Stimulated activated naive CD4-positive, alpha-beta T cell (primary cell): Measurements from ENCODE around the gene COL5A1.
A peak's percentile ranks its signal among the peaks of the same experiment; 100 is the strongest.

ENCODE experiments used
- DNase-seq, 6 experiments: peaks; one replicate each; lab custom pipeline; 2025; lab: John Stamatoyannopoulos, UW

The COL5A1 gene

DNA sequence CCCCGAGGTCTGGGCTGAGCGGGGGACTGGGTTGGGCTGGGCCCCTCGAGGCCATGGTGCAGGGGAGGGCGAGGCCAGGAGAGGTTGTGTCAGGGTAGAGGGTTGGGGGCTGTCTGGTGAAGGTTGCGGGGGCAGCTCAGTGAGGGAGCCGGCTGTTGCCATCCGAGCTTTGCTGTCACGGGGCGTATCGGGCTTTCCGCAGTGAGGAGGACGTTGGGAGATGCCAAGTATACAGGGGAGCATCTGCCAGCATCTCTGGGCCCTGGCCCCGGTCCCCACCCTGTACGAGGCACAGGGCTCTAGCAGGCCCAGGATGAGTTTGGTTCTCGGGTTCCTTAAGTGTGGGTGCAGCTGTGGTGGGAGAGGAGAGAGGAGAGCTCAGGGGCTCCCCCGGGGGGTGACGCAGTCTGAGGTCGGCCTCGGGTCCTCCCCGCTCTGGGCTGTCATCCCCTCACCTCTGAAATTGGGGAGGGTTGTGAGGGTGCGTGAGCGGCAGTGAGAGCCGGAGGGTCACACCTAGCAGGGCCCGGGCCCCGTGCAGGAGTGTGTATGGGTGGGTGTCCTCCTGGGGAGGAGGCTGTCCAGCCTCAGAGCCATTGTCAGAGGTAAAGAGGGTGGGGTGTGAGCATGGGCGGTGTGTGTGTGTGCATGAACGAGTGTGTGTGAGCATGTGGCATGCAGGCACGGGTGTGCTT is 87.3 kb downstream of the COL5A1 start:
- DNase-seq: no peak

DNA sequence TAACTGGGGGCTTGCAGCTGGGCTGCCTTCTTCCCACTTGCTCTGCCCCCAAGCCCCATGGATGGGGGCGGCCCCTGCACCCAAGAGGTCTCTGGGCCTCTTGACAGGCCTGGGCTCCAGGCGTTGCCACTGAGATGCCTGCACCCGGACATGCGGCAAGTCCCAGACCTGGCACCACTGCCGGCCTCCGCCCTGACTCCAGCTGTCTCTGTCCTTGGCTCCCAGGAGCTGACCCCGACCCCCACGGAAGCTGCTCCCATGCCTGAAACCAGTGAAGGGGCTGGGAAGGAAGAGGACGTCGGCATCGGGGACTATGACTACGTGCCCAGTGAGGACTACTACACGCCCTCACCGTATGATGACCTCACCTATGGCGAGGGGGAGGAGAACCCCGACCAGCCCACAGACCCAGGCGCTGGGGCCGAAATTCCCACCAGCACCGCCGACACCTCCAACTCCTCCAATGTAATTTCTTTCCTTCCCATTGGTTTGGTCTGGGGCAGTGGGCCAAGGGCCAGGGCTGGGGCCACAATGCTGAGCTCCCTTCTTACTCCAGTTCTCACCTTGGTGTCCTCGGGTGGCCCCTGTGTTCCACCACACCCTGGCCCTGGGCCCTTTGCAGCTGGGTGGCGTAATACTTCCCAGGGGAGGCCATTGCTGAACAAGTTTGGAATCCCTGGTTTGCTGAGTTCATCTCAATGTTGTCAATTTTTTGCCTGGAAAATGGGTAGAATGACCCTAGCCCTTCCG is 88.6 kb downstream of the COL5A1 start:
- DNase-seq: no peak

GRCh38 chr9:134730761-134731496 is 89.3 kb downstream of the COL5A1 start:
- no peak for DNase-seq

DNA sequence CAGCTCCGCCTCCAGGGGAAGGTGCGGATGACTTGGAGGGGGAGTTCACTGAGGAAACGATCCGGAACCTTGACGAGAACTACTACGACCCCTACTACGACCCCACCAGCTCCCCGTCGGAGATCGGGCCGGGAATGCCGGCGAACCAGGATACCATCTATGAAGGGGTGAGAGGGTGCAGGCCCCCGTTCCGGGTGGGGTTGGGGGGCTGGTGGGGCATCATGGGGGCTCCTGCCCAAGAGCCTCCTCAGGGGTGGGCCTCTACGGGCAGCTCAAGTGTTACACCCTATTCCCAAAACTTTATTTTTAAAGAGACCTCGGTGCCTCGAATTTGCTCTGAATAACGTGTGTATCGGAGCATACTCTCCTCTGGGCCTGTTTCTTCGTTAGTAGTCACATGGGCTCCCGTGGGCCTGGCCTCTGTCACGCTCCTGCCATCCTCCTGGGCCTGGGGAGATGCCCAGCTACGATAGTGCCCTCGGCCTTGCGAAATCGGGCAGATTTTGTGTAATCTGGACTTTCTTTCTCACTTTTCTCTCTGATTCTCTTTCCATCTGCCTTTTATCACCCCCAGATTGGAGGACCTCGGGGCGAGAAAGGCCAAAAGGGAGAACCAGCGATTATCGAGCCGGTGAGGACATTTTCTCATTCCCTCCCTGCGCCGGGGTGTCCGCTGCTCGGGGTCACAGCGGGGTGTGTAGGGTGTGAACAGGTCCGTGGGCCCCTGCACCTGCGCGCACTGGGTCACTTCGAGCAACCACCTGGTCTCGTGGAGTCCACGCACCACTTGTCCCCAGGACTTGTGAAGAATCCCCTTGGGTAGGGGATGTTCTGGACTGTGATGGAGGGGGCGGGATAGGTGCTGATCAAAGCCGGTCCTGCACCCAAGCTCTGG is 90.1 kb downstream of the COL5A1 start:
- no peak for DNase-seq

GRCh38 chr9:134732392-134733110 is 90.9 kb downstream of the COL5A1 start:
- no peak for DNase-seq

GRCh38 chr9:134733480-134734232 is 92.1 kb downstream of the COL5A1 start:
- no peak for DNase-seq

- DNase-seq: no peak
Measured at GRCh38 chr9:134734270-134734669, 92.7 kb downstream of the COL5A1 start.

DNA sequence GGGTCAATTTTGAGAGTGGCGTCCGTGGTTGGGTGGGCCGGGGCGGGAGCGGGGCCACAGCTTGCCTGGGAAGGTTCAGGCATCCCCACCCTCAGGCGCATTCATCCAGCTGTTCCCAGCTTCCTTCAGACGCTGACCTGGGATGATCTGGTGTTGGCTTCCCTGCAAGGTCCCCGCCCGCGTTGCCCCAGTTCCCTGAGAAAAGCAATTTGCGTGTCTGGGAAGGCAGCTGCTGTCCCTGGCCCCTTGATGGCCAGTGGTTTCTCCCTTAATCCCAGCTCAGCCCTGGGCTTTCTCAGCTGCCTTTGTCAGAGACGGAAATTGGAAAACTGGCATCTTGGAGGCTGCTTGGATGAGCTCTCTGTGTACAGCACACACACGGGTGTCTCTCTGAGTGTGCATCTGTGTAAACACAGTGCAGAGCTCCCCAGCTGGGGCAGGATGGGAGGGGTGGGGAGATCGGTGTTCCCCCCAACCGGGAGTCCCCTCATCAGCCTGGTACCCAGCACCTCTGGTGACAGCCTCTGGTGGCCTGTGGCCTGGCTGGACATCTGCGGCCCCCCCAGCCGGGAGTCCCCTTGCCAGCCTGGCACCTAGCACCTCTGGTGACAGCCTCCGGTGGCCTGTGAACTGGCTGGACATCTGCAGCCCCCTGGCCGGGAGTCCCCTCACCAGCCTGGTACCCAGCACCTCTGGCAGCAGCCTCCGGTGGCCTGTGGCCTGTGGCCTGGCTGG is 94.0 kb downstream of the COL5A1 start:
- DNase-seq: no peak

DNA sequence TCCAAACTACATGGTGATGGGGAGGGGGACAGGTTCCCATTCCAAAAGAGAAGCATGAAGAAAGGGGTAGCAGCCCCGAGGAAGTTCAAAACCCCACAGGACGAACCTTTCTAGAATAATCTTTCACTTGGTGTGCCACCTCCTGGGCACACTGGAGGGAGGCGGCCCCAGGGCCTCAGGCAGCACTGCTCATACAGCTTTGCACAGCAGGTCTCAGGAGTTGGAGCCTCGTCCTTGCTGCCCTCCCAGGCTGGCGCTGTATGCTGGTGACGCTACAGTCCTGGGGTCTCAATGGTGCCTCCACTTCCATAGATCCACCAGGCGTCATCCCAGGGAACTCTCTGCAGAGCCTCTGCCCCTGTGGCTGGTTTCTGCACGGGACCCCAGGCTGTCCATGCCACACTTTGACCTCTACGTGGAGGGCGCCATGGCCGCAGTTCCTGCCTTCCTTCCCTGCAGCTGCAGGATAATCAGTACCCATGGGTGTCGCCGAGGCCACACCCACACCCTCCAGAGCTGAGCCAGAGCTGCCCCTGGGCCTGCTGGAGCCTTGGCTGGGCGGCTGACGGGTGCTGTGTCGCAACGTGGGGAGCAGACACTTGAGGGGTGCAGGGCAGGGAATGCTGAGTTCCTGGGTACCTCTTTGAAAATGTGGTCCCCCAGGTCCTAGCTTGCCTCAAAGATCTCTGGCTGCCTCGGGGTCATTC is 95.3 kb downstream of the COL5A1 start:
- DNase-seq: no peak

GRCh38 chr9:134737842-134738580 is 96.4 kb downstream of the COL5A1 start:
- no peak for DNase-seq

DNA sequence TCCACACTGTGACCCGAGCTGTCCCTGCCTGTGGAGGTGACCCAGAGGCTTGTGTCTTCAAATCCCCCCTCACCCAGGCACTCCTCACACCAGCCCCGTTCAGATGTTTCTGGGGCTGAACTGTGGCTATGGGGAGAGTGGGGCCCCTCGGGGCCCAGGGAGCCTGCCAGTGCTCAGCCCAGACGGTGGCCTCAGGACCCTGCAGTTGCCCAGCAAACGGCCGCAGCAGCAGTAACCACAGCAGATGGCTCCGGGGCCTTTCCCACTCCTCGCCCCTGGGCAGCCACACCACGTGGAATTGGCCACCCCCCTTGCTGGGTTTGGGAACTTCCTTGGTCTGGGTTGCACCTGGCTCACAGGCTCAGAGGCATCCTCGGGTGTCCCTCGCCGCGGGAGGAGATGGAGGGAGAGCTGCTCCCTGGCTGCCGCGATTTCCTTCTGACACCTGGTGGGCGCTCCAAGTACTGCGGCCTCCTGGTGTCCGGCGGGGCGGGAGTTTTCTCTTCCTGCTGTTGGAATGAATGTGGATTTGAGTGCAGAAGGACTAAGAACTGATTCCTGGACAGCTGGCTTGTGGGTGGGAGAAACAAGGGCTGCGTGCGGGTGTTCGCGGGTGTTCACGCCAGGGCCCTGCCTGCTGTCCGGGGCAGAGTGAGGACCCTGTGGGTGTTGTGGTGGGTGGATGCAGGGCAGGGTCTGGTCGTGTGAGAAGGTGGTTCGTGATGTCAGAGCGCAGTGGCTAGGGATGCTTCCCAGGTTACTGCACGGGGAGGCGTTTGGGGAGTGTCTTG is 97.5 kb downstream of the COL5A1 start:
- peak in 5 of 6 experiments; percentile 7 to 29 (median 11) for DNase-seq

GRCh38 chr9:134739660-134739968 is 98.0 kb downstream of the COL5A1 start:
- no peak for DNase-seq

- no peak for DNase-seq
Measured at GRCh38 chr9:134740071-134740470, 98.5 kb downstream of the COL5A1 start.

DNA sequence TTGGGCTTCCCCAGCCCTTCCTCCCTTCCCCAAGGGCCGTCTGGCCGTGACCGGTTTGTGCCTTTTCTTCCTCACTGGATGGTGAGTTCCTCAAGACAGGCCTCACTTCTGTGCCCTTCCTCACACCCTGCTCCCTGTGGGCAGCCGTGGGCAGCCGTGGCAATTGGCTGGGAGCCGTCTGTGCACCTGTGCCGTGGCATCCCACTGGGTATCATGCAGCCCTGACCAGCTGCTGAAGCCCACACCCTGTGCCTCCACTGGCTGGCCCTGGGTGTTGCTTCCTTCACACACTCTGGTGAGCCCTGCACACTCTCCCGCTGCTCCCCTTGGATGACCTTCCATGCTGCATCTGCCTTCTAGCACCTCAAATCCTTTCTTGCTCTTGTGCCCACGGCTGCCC is 100.2 kb downstream of the COL5A1 start:
- DNase-seq: no peak

- DNase-seq: no peak
Measured at GRCh38 chr9:134742822-134743535, 101.4 kb downstream of the COL5A1 start.

DNA sequence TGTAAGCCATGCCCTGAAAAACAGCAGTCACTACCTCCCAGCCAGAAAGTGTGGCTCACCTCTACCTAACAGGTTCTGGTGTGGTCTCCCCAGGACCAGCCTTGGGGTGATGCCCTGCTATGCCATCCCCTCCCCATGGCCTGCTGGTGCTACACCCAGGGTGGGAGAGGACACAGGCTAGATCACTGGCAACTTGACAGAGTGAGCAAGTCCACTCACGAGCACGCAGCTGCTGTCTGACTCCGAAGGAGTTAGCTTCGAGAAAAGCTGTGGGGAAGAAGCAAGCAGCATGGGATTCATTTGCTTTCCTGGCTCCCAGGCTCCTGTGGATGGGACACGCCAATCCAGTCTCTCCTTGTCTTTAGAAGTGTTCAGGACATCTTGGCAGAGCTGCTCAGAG is 102.2 kb downstream of the COL5A1 start:
- DNase-seq: no peak
